ENCODE results near the gene GNAT3.

The GNAT3 gene

GRCh38 chr7:80480566-80480965 is 31.3 kb downstream of the GNAT3 start:
- DNase-seq (ENCODE audit: extremely low read depth, low read depth), result no peak
- TF ChIP-seq, protein P1, sequence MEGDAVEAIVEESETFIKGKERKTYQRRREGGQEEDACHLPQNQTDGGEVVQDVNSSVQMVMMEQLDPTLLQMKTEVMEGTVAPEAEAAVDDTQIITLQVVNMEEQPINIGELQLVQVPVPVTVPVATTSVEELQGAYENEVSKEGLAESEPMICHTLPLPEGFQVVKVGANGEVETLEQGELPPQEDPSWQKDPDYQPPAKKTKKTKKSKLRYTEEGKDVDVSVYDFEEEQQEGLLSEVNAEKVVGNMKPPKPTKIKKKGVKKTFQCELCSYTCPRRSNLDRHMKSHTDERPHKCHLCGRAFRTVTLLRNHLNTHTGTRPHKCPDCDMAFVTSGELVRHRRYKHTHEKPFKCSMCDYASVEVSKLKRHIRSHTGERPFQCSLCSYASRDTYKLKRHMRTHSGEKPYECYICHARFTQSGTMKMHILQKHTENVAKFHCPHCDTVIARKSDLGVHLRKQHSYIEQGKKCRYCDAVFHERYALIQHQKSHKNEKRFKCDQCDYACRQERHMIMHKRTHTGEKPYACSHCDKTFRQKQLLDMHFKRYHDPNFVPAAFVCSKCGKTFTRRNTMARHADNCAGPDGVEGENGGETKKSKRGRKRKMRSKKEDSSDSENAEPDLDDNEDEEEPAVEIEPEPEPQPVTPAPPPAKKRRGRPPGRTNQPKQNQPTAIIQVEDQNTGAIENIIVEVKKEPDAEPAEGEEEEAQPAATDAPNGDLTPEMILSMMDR (IDR thresholded peaks at IDR 0.05; ENCODE audit: low read depth, low read length), result no peak

DNA sequence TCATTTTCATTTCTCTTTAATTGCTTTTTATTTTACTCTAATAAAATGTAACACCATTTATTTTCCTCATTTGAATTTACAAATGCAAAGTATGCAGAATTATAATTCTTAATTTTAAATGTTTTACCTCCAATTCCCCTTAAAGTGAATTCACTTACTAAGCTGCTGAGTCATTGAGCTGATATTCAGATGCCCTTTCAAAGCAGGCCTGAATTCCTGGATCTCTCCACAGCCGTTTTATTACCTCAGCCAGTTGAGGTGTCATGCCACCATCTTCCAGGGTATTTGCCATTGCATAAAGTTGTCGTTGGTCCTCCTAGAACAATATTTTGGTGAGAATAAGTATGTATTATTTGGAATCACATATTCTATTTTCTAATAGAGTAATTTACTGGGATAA is 33.2 kb downstream of the GNAT3 start:
- TF ChIP-seq, protein P1 (IDR thresholded peaks at IDR 0.05; ENCODE audit: low read depth, low read length), result no peak
- no peak for DNase-seq (ENCODE audit: extremely low read depth, low read depth)

DNA sequence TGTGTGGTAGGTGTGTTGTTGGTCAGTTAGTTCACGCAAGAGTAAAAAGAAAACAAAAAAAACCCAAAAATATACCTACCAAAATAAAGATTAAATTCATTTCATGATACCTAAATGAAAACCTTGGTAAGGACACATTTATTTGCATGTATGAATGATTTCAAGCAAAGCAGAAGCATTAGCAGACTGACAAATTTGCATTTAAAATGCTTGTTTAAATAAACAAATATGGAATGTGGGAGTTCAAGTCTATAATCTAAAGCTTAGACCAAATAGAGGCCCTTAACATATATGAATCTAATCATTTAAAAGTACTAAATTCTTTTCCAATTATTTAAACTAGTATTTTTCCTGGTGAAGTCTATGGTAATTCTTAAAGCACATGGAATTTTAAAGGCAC is 35.8 kb downstream of the GNAT3 start:
- TF ChIP-seq, protein P1 (IDR thresholded peaks at IDR 0.05; ENCODE audit: low read depth, low read length), result no peak
- DNase-seq (ENCODE audit: extremely low read depth, low read depth), result no peak

DNA sequence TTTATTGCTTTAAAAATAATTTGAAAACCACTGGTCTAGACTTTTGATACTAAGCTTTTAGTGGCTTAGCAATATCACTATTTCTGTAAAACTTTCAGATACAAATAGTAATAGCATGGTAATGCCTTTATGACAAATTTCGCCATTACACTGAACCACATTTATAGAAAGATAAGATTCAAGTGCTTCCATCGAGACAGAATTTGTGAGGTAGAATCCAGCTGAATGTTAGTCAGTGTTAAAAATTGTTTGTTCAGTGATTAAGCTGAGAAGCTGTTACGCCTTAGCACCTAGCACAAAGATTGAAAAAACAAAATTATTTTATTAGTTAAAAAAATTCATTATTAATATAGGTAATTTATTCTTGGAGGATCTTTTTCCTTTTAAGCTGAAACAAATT is 36.5 kb downstream of the GNAT3 start:
- TF ChIP-seq, protein P1 (IDR thresholded peaks at IDR 0.05; ENCODE audit: low read depth, low read length), result no peak
- DNase-seq (ENCODE audit: extremely low read depth, low read depth), result no peak

- TF ChIP-seq, protein P1 (IDR thresholded peaks at IDR 0.05; ENCODE audit: low read depth, low read length), result no peak
Measured at GRCh38 chr7:80473751-80474150, 38.1 kb downstream of the GNAT3 start.

GRCh38 chr7:80472491-80473200 is 39.2 kb downstream of the GNAT3 start:
- no peak for DNase-seq (ENCODE audit: extremely low read depth, low read depth)
- TF ChIP-seq, protein P1 (IDR thresholded peaks at IDR 0.05; ENCODE audit: low read depth, low read length), result no peak

More at GRCh38 chr7:80473751-80474150, 38.1 kb downstream of the GNAT3 start:
- no peak for DNase-seq (ENCODE audit: extremely low read depth, low read depth)

DNA sequence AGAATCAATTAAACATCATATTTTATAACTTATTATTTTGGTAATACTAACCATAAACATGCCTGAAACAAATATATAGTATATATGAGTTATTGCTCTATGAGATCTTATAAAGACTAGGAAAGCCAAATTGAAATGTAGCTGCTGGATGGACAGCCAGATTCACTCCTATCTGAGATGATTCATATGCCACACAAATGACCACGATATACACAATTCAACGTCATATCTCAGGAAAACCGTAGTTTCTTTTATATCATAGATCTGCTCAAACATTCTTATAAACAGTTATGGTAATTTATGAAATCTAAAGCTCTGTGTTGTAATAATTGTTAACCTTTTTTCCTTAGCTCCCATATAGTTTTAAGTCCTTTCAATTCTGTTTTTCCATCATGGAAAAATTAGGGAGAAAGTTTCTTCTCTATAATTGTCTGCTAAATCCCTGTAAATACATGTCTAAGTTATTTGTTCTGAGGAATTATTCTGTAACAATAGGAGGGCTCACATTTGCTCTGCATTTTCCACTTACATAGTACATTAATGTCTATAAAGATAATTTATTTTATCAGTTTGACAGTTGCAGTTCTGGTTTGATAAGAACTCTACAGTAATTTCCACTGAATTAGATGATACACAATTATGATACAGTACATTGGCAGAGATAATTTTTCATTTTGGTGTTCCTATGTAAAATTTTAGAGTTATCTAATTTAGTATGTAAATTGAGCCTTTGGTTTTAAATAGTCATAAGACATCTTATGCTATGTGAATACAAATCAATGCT is 42.7 kb downstream of the GNAT3 start:
- TF ChIP-seq, protein P1 (IDR thresholded peaks at IDR 0.05; ENCODE audit: low read depth, low read length), result no peak
- no peak for DNase-seq (ENCODE audit: extremely low read depth, low read depth)
